HG02763 (cell line): ENCODE results near the gene TBC1D1.

ENCODE experiments used
- ATAC-seq: cut with Tn5 transposase; IDR thresholded peaks from one replicate; pipeline ENCODE4 v1.9.1; 2021; ENCODE audit warnings: mild to moderate bottlenecking, moderate library complexity; ENCODE audit not compliant: unreplicated experiment

TBC1D1 gene

DNA sequence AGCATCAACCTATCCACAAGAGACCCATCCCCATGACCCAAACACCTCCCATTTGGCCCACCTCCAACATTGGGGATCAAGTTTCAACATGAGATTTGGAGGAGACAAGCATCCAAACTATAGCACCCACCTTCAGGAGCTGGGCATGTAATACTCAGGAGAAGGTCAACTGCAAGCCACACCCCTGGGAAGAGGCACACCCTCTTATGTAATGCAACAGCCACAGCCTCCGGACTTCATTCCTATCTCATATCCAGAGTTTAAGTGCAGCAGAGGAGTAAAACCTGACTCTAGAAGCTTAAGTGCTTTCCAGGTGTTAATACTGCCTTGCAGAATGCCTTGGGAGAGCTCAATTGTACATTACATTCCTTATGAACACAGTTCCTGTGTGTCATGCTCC lies 266.7 kb downstream of the TBC1D1 start:
- no peak for ATAC-seq

DNA sequence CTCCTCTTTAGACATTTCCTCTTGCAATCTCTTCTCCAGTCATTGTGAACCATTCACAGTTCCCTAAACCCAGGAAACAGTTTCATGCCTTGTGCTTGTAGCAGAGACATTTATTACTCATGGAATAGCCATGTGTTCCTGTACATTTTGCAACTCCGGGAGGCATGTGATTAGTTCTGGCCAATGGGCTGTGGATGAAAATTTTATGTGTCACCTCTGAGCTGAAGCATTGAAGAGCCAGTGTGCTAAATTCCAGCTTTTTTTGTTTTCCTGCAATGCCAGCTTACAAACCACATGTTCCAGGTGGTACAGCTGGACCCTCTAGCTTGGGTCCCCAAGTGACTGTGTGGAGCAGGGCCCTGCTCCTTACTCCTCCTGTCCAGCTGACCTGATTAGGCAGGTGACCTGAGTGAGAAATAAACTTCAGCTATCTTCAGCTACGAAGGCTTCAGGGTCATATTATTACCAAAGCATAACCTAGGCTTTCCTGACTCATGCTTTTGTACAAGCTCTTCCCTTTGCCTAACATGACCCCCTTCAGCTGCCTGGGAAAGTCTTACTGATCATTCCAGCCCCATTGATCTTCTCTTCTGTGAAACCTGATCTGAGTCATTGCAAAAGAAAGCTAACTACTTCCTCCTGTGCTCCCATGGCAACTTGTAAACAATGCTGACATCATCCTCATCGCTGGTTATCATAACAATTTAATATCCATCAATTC lies 269.8 kb downstream of the TBC1D1 start:
- ATAC-seq = peak; percentile 92

DNA sequence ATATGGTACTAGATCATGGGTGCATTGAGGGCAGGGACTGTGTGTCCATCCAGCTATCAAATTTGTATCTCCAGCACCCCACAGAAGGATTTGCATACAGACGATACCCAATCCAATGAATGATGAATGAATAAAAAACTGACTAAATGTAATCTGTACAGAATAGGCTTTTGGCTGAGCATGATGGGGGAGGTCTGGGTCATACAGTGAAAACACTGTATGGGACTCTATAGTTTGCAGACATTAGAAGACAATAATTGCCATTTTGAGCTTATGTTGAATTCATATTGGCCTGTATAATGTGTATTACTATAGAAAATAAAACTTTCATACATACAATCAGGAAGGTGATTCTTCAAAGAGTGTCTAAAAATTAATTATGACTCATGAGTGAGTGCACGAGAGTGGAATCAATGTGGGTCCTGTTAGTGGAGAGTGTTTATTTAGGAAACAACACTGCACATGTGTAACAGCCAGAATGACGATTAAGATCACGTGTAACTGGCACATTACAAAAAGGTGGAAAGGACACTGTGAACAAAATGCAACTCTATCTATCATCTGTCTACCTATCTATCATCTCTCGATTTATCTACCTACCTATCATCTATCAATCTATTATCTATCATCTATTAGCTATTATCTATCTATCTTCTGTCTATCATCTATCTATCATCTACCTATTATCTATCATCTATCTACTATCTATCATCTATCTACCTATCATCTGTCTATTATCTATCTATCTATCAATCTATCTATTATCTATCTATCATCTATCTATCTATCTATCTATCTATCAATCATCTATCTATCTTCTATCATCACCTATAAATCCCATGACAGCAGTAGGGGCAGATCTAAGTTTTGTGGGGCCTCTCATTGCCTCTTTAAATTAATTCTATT lies 270.6 kb downstream of the TBC1D1 start:
- ATAC-seq = no peak

DNA sequence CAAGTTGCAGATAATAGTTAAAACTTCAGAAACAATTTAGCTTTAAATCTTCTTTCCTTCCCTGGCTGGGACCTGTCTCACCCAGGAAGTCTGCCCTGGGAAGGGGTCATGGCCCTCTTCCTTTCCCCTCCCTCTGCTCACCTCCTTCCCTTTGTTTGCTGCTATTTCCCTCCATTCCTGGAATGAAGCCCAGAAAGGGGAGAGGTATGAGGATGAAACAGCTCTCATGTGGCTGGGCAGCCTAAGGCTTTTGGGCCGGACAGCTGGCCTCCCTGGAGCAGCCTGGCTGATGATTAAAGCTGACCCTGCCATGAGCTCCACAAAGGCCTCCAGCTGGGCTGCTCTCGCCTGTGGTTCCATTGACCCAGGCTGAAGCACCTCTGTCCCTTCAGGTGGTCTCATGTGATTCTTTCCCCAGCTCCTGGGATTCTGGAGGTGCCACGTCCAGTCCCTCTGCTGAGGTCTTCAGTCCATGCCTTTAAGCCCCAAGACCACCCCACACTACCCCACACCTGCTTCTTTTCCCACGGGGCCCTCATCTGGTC lies 271.4 kb downstream of the TBC1D1 start:
- no peak for ATAC-seq

DNA sequence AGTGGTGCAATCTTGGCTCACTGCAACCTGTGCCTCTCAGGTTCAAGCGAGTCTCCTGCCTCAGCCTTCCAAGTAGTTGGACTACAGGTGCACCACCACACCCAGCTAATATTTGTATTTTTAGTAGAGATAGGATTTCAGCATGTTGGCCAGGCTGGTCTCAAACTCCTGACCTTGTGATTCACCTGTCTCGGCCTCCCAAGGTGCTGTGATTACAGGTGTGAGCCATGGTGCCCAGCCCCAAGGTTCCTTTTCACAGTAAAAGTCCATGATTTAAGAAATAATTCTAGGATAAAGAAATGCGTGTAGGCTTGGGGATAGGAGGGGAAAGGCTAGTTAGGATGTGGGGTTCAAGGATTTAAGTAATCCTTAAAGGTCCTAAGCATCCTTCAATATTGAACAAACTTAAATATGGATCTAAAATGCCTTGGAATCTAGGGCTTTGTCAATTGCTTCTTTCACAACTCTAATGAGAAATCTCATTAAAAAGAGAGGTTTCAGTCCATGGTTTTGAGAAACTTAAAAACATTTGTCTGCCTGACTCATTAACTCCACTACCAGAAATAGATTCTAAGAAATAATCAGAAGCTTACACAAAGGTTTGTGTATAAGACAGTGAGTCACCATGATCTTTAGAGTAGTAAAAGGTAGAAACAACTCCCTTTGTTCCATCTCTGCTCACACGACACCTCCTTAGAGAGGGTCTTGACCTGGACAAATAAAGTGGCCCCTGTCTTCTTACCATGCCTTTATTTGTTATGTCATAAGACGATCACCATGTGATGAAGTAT lies 272.5 kb downstream of the TBC1D1 start:
- ATAC-seq = no peak

DNA sequence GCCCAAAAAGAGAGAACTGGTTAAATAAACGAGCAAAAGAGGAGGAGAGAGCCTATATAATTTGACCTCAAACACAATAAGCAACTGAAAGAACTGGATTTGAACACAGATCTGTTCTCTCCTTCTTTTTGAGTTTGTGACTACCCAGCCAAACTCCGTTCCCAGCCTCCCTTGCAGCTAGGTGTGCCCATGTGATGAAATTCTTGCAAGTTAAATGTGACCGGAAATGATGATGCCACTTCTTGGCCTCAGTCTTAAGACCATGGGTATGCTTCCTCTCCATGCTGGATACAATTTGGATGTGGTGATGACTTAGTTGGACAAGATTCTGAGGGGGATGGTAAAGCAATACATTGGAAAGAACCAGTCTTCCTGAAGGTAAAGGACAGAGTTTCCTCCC lies 273.5 kb downstream of the TBC1D1 start:
- no peak for ATAC-seq

DNA sequence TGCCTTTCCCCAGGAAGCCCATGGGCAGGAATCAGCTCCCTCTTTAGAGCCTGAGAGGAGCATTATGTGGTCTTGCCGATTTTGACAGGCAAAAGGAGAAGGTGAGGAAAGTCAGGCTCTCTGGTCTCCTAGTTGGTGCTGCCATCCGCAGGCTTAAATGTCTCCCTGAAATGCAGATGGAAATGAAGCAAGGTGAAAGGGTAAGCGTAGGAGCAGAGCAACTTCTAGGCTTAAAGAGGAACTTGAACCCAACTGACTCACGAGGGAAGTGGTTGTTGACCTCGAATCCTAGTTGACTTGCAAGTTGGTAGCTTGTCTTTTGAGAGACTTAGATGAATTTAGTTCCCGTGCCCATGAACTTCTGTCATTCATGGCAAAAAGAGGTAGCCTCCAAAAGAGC lies 275.2 kb downstream of the TBC1D1 start:
- no peak for ATAC-seq

DNA sequence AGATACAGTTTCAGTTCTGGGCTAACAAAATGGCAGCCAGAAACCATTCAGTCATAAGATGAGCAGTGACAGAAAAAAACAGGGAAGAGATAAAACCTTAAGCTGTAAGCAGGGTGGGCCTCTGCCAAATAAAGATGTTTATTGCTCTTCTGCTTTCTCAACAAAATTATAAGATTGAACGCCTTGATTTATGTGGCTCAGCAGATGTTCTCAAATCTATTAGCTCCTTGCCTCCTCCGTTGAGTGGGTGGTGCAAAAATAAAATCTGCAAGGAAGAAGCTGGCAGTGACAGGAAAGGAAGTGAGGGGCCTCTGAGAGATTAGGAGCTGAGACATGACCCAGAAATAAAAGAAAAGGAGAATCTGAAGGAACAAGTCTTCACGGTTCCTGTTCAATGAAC lies 275.9 kb downstream of the TBC1D1 start:
- no peak for ATAC-seq

DNA sequence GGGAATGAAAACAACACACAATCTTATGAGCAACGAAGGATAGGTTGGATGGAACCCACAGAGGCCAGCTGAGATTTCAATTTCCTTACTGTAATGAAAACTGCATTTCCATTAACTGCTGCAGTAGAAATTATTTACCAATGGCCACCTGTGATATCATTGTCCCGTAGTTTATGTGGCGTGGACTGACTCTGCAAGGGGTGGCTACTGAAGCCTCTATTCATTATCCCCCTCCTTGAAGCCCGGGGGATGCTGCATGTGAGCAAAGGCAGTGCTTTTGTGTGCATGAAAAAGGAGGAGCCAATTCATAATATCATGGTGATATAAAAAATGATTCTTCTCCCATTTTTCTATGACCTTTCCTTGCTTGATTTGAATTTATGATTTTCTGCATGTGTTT lies 277.1 kb downstream of the TBC1D1 start:
- ATAC-seq = no peak

DNA sequence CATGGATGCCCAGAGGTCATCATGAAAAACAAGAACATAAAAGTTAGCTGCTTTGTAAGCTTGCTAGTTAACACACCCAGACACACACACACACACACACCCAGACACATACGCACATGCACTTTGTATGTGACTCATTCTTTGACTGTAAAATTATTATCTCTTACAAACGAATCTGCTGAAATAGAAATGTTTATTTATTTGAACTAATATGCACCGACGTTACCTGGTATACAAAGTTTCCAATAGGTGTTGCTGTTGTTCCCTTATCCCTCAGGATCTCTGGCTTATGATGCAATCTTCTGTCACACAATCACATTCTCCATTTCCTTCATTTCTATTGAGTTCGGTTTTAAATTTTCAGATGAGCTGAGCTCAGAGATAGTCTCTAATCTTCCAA lies 278.6 kb downstream of the TBC1D1 start:
- ATAC-seq = no peak

DNA sequence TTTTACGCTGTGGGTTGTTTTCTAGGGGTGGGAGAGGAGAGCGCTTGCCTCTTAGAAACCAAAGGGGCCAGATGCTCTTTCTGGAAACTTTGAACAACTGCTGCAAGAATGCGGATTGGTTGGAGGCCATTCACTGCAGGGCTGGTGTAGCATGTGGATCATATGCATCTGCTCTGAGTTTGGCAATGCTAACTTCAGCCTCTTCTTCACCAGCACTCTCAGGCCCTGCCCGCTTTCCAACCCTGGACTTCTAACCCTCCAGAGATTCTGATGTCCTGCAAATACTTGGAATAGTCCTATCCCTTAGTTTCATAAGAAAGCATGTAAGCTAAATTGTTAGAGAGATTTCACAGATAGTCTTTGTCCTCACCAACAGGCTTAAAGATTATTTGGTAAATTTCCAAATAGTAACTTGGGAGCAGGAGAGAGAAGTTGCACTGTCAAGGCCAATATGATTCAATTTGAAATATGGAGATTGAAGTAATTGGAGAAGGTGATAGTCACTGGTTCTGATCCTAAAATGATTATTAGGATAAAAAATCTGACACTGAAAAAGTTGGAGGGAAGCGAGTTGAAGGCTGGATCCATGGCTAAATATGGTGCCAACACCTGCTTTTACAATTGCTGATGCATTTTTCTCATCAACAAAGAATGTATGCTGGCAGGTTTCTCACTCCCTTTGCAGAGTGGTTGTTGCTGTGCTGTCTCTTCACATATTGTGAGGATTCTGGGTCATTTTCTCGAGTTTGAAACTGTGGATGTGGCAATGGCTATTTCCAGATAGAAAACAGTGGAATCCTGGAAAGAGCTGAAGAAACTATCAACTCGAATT lies 279.7 kb downstream of the TBC1D1 start:
- no peak for ATAC-seq

DNA sequence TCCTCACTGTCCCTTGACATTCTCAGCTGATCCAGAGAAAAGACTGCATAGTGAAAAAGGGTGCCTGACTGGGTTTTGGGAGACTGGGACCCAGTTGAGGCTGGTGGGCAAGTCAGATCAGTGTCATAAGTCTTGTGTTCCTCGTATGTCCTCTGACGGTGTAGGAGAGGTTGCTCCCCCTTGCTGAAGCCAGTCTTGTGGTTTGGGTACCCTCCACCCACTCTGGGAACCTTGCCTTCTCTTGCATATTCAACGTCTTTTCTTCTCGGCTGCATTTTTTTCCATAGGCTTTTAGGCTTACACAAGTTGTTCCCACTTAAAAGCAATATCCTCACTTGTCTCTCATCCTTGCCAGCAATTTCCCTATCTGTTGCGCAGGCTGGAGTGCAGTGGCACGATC lies 281.2 kb downstream of the TBC1D1 start:
- ATAC-seq = no peak

DNA sequence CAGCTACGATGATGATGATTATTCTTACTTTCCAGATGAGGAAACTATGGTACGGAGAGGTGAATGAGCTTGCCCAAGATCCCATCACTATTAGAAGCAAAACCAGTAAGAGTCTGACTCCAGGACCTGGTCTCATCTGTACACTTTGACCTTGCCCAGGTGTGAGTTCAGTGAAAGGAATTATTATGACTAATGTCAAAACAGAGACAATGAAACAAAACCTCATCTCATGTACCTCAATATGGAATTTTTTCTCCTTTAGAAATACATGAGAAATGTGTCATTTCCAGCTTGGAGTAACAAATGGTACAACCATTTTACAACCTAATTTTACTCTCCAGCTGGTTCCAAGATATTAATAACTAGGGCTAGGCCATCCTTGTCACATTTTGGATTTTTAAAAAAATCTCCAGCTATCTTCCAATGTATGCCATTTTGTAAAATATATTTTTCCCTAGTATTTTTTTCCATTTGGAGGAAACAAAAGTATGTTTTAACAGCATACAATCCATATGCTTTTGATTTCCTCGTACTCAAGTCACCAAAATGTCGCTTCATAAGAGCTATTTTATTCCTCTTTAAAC lies 283.1 kb downstream of the TBC1D1 start:
- no peak for ATAC-seq

DNA sequence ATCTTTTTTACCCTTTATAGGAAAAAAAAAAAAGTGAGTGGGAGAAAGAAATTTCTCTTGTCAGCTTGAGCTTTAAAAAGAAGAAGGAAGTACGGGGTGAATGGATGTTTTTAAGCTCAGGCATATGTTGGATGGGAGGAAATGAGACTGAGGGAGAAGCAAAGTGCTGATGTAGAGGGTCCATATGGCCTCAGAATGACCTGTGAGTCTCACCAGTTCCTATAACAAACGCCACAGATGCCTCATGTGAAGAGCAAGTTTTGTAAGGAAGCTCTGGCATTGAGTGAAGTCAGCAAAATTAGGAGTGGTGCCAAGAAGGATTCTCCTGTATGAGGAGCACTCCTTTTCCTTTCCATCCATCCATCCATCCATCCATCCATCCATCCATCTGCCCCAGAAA lies 283.9 kb downstream of the TBC1D1 start:
- ATAC-seq = no peak

DNA sequence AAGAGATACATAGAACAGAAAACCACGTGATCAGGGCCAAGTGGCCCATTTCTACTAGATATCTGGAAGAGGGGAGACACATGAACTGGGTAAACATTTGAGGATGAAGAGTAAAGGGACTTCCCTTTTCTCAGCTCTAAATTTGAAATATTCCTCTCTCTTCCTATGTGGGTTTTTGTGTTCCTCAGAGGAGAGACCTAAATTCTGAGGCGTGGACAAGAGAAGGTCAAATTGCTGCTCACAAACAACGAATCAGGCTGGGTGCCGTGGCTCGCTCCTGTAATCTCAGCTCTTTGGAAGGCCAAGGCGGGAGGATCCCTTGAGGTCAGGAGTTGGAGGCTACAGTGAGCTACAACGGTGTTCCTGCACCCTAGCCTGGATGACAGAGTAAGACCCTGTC lies 285.3 kb downstream of the TBC1D1 start:
- ATAC-seq = no peak

DNA sequence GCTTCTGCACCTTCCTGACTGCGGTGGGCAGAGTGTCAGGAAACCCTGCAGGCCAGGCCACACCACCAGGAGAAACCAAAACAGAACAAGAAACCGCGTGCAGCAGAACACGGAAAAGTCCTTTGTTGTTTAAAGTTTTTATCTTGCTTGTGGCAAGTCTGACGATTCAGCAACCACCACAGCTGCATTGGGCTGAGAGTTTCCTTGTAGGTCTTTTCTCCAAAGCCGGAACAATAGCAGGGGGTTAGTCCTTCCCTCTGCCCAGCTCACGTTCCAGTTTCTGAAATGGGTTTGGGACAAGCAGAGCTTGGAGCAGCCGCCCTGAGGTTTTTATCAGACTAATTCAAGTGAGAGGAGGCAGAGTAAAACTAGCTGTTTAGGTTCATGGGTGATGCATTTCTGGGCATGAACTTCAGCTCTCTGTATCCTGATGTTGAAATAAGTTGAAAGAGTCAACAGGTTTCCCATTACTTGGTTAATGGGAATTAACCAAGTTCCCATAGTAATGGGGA lies 286.2 kb downstream of the TBC1D1 start:
- ATAC-seq = no peak

DNA sequence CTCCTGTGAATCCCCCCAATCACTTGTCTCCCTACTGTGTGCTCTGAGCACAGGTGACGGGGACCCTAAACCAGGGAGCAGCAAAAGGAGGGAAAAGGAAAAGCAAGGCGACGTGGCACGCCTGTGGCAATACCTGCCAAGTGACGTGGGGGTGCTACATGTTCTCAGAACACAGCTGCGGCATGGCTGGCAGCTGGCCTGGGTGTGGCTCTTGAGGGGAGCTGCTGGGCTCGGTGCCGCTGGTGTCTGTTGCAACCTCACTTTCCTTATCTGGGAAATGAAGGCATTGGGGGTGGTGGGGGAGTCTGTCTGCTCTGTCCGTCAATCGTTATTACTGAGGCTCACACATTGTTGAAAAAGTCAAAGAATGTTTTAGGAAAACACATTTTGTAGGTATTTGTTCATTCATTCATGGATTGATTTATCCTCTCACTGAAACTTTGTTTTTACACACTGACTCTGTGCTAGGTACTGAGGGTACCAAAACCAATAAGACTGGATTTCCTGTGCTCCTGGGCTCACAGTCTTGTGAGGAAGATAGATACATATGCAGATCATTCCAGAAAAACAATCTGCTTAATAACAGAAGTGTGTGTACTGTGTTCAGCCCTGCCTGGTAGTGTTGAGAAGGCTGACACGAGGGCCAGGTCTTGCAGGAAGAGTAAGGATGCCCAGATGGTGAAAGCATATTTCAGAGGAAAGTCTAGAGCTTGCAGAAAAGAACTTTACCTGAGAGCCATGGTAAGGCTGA lies 286.9 kb downstream of the TBC1D1 start:
- no peak for ATAC-seq

DNA sequence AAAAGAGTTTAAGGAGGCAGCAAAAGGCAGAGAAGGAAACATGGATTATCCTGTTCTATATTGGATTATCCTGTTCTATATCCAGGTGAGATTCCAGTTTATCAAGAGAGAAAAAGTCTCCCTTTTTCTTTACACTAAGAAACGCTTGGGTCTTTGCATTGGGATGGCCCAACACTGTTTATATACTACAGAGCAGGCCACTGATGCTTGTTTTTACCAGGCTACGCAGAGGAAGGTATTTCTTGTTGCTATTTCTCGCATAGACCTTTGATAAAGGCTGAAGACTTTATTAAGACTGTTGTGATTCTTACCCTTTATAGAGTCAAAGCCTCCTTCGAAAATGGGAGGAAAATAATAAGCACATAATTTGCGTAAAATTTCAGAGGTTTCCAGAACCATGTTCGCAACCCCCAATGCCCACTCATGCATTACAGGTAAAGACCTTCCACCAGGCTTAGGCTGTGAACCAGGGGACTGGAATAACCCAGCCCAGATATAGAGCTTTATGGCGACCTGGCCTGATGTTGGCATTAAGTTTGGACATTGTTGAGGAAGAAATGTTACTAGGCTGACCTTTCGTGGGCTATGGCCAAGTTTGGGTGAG lies 287.6 kb downstream of the TBC1D1 start:
- no peak for ATAC-seq
